Liver (tissue), 3 donors: Measurements from ENCODE around the gene TMEM184A.

ENCODE experiments used
- EGR1 ChIP-seq, 2 donors: IDR thresholded peaks; 2 replicates each; pipeline ENCODE4 v1.6.1; 2016 to 2018; ENCODE audit warnings: antibody characterized with exemption in 2 of 2, low read depth in 2 of 2
- FOXA1 ChIP-seq: IDR thresholded peaks from 2 replicates; pipeline ENCODE4 v1.6.1; 2016; ENCODE audit warnings: antibody characterized with exemption
- GABPA ChIP-seq, 2 donors: IDR thresholded peaks in 1 of 2; conservative IDR thresholded peaks in 1 of 2; 2 replicates each; pipeline ENCODE4 v1.6.1; 2016; ENCODE audit warnings: antibody characterized with exemption in 2 of 2, mild to moderate bottlenecking in 1 of 2, moderate library complexity in 1 of 2
- HNF4A ChIP-seq, 2 donors: conservative IDR thresholded peaks; 2 replicates each; pipeline ENCODE4 v1.6.1; 2016; ENCODE audit warnings: antibody characterized with exemption in 2 of 2, mild to moderate bottlenecking in 2 of 2
- JUND ChIP-seq, 2 donors: IDR thresholded peaks; 2 replicates each; pipeline ENCODE4 v1.6.1; 2016; ENCODE audit warnings: antibody characterized with exemption in 2 of 2
- RAD21 ChIP-seq, 2 donors: IDR thresholded peaks; 2 replicates each; pipeline ENCODE4 v1.6.1; 2016; ENCODE audit warnings: antibody characterized with exemption in 2 of 2, mild to moderate bottlenecking in 2 of 2
- RXRA ChIP-seq, 2 donors: IDR thresholded peaks; 2 replicates each; pipeline ENCODE4 v1.6.1; 2017 to 2018; ENCODE audit warnings: antibody characterized with exemption in 2 of 2, mild to moderate bottlenecking in 1 of 2
- SP1 ChIP-seq: IDR thresholded peaks from 2 replicates; pipeline ENCODE4 v1.6.1; 2018; ENCODE audit warnings: antibody characterized with exemption, mild to moderate bottlenecking
- TAF1 ChIP-seq: conservative IDR thresholded peaks from 2 replicates; pipeline ENCODE4 v1.6.1; 2016; ENCODE audit warnings: antibody characterized with exemption, mild to moderate bottlenecking
- YY1 ChIP-seq: IDR thresholded peaks from 2 replicates; pipeline ENCODE4 v1.6.1; 2016; ENCODE audit warnings: antibody characterized with exemption, mild to moderate bottlenecking
- TF ChIP-seq, protein P1 (sequence below): fragments of 150-350 bp; IDR thresholded peaks from 2 replicates; pipeline ENCODE4 v1.5.1; 2017; ENCODE audit warnings: improper control_type of control experiment, low read depth, low read length; ENCODE audit not compliant: missing input control
- TF ChIP-seq, protein P2 (sequence below): IDR thresholded peaks from 2 replicates; pipeline ENCODE4 v1.6.1; 2016; ENCODE audit warnings: antibody characterized with exemption
- TF ChIP-seq, protein P3 (sequence below): IDR thresholded peaks from 2 replicates; pipeline ENCODE4 v1.6.1; 2016; ENCODE audit warnings: antibody characterized with exemption
- TF ChIP-seq, protein P4 (sequence below): IDR thresholded peaks from 2 replicates; pipeline ENCODE4 v1.6.1; 2016; ENCODE audit warnings: antibody characterized with exemption, mild to moderate bottlenecking
- donor health status: healthy.
- donor health status: healthy.

DNA sequence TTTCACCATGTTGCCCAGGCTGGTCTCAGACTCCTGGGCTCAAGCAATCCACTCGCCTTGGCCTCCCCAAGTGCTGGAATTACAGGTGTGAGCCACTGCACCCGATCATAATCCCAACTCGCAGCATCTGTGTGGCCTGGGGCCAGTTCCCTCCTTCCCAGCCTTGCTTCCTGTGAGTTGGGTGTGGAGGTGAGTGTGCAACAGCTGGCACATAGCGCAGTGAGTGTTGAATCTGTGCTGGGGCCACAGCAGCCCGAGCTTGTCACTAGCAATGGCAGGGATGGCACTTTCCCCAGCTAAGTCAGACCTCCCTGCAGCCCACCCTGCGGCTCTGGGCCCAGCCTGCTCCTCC, 12.2 kb downstream of the TMEM184A start:
- TF ChIP-seq, protein P1, sequence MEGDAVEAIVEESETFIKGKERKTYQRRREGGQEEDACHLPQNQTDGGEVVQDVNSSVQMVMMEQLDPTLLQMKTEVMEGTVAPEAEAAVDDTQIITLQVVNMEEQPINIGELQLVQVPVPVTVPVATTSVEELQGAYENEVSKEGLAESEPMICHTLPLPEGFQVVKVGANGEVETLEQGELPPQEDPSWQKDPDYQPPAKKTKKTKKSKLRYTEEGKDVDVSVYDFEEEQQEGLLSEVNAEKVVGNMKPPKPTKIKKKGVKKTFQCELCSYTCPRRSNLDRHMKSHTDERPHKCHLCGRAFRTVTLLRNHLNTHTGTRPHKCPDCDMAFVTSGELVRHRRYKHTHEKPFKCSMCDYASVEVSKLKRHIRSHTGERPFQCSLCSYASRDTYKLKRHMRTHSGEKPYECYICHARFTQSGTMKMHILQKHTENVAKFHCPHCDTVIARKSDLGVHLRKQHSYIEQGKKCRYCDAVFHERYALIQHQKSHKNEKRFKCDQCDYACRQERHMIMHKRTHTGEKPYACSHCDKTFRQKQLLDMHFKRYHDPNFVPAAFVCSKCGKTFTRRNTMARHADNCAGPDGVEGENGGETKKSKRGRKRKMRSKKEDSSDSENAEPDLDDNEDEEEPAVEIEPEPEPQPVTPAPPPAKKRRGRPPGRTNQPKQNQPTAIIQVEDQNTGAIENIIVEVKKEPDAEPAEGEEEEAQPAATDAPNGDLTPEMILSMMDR = no peak
- TF ChIP-seq, protein P2, sequence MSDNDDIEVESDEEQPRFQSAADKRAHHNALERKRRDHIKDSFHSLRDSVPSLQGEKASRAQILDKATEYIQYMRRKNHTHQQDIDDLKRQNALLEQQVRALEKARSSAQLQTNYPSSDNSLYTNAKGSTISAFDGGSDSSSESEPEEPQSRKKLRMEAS = no peak
- TF ChIP-seq RAD21 (IDR thresholded peaks at IDR 0.05) (no peak), TAF1 (no peak), JUND (IDR thresholded peaks at IDR 0.05) (no peak), YY1 (no peak), HNF4A (conservative IDR thresholded peaks at IDR 0.05) (no peak), RXRA (IDR thresholded peaks at IDR 0.05) (no peak), SP1 (no peak), GABPA (IDR thresholded peaks at IDR 0.05 in 1 of 2, conservative IDR thresholded peaks at IDR 0.05 in 1 of 2) (no peak), EGR1 (IDR thresholded peaks at IDR 0.05; ENCODE audit: low read depth in 2 of 2) (no peak), FOXA1 (no peak)
- TF ChIP-seq, protein P3, sequence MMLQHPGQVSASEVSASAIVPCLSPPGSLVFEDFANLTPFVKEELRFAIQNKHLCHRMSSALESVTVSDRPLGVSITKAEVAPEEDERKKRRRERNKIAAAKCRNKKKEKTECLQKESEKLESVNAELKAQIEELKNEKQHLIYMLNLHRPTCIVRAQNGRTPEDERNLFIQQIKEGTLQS = no peak
- TF ChIP-seq, protein P4, sequence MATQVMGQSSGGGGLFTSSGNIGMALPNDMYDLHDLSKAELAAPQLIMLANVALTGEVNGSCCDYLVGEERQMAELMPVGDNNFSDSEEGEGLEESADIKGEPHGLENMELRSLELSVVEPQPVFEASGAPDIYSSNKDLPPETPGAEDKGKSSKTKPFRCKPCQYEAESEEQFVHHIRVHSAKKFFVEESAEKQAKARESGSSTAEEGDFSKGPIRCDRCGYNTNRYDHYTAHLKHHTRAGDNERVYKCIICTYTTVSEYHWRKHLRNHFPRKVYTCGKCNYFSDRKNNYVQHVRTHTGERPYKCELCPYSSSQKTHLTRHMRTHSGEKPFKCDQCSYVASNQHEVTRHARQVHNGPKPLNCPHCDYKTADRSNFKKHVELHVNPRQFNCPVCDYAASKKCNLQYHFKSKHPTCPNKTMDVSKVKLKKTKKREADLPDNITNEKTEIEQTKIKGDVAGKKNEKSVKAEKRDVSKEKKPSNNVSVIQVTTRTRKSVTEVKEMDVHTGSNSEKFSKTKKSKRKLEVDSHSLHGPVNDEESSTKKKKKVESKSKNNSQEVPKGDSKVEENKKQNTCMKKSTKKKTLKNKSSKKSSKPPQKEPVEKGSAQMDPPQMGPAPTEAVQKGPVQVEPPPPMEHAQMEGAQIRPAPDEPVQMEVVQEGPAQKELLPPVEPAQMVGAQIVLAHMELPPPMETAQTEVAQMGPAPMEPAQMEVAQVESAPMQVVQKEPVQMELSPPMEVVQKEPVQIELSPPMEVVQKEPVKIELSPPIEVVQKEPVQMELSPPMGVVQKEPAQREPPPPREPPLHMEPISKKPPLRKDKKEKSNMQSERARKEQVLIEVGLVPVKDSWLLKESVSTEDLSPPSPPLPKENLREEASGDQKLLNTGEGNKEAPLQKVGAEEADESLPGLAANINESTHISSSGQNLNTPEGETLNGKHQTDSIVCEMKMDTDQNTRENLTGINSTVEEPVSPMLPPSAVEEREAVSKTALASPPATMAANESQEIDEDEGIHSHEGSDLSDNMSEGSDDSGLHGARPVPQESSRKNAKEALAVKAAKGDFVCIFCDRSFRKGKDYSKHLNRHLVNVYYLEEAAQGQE = no peak
